OCI-LY7 (cell line): ENCODE data around the gene MEI4.

ENCODE experiments used
- EZH2phosphoT487 ChIP-seq: fragments of 200-600 bp; sonication (generic); IDR thresholded peaks from 2 replicates; pipeline ENCODE4 v1.6.1; 2018; ENCODE audit warnings: low read depth, borderline replicate concordance, mild to moderate bottlenecking, mixed run types, antibody characterized with exemption, low read length, moderate library complexity, mixed read lengths
- TF ChIP-seq, protein P1 (sequence below): fragments of 200-600 bp; sonication (generic); conservative IDR thresholded peaks from 2 replicates; pipeline ENCODE4 v1.5.1; 2014; ENCODE audit warnings: mild to moderate bottlenecking, antibody characterized with exemption, low read length, moderate library complexity, mixed read lengths

GRCh38 chr6:77633993-77634715 is 18.7 kb upstream of the MEI4 start:
- TF ChIP-seq, protein P1, sequence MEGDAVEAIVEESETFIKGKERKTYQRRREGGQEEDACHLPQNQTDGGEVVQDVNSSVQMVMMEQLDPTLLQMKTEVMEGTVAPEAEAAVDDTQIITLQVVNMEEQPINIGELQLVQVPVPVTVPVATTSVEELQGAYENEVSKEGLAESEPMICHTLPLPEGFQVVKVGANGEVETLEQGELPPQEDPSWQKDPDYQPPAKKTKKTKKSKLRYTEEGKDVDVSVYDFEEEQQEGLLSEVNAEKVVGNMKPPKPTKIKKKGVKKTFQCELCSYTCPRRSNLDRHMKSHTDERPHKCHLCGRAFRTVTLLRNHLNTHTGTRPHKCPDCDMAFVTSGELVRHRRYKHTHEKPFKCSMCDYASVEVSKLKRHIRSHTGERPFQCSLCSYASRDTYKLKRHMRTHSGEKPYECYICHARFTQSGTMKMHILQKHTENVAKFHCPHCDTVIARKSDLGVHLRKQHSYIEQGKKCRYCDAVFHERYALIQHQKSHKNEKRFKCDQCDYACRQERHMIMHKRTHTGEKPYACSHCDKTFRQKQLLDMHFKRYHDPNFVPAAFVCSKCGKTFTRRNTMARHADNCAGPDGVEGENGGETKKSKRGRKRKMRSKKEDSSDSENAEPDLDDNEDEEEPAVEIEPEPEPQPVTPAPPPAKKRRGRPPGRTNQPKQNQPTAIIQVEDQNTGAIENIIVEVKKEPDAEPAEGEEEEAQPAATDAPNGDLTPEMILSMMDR, result no peak
- TF ChIP-seq EZH2phosphoT487, result no peak
